Measurements from ENCODE around the gene KIAA0513.

Gene KIAA0513

DNA sequence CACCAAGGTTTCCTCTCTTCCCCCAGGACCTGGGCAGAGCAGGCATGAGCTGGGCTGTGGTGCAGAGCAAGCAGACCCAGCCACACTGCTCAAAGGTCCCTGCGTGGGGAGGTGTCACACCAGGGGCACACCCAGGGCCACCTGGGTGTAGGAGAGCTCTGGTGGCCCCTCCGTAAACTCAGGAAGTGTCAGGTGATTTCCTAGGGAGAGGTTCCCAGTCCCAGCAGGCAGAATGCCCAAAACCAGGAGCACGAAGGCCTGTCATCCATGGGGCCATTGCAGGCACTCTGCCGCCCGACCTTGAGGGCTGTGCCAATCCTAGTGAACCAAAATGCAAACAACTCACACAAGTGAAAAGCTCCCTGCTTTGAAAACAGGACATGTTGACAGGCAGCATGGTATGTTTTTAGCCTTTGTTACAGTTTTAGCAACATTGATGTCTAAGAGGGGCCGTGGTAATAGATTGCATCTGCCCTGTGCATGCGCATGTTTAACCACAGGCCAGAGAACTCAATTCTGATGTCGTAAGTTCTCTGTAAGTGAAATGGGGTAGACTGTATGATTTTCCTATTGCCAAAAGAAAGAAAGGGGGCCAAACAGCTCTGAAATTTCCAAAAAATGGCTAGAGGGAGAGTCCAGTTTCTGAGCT is 63.4 kb downstream of the KIAA0513 start:
- peak; percentile 30 to 47 for DNase-seq

- no peak for DNase-seq
Observed at GRCh38 chr16:85091522-85091910, 63.9 kb downstream of the KIAA0513 start.

- DNase-seq = no peak
Observed at GRCh38 chr16:85092309-85092708, 64.7 kb downstream of the KIAA0513 start.

GRCh38 chr16:85092851-85093250 is 65.3 kb downstream of the KIAA0513 start:
- no peak for DNase-seq

- DNase-seq = no peak
Observed at GRCh38 chr16:85093705-85094104, 66.1 kb downstream of the KIAA0513 start.

- DNase-seq = no peak
Observed at GRCh38 chr16:85094176-85094805, 66.7 kb downstream of the KIAA0513 start.

GRCh38 chr16:85094812-85095211 is 67.2 kb downstream of the KIAA0513 start:
- DNase-seq = no peak

- DNase-seq = no peak
Observed at GRCh38 chr16:85096921-85097320, 69.3 kb downstream of the KIAA0513 start.

- DNase-seq = no peak
Observed at GRCh38 chr16:85098565-85098964, 71.0 kb downstream of the KIAA0513 start.

- DNase-seq = no peak
Observed at GRCh38 chr16:85100265-85100664, 72.7 kb downstream of the KIAA0513 start.

DNA sequence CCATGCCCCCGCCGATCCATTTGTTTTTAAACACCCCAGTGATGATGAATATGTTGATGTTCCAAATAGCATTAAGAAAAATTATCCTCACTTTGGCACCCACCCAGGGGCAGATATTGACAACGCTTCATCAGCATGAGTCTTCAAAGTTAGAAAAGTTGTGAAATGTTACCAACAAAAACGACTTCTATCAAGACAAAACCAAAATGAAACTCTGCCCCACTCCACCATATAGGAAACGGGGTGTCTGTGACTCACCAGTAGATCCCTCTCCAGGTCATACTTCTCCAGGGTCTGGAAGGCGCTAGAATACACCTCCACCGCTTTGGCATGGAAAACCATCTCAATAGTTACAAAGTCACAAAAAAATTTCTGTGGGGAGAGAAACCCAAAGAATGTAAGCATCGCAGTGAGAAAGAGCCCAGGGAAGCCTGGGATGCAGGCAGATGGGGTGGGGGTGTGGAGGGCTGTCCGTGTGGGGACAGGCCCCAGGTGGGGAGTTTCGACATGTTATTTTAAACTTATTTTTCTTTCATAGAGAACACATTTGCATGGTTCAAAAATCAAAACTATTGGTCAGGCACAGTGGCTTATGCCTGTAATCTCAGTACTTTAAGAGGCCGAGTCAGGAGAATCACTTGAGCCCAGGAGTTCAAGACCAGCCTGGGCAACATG is 74.5 kb downstream of the KIAA0513 start:
- peak; percentile 37 to 45 for DNase-seq

GRCh38 chr16:85103114-85104079 is 75.8 kb downstream of the KIAA0513 start:
- peak in 1 of 2 donors; percentile 36 for DNase-seq

GRCh38 chr16:85104147-85104546 is 76.6 kb downstream of the KIAA0513 start:
- no peak for DNase-seq

DNA sequence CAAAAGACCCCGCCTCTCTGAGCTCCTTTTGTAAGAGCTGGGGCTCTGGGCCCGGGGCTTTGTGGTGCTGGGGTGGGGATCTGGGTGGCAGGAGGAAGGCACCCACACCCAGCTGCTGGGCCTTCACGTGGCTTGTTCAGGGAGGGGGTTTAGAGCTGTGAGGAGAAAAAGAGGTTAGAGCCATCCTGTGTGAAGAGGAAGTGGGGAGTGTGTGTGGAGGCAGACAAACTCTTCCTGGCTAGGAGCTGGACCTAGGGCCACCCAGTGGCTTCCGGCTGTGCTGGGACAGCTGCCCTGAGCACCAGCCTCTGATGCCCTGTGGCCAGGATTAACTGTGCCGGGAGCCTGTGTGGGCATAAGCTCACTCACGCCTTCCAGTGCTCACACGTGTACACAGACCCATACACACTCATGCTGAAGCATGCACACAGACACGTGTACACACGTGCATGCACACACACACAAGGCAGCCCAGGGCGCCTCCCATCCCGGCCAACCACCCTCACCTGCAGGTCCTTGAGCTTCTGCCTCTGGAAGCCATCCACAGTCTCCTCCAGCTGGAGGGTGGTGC is 77.3 kb downstream of the KIAA0513 start:
- DNase-seq = peak; percentile 62 to 75

DNA sequence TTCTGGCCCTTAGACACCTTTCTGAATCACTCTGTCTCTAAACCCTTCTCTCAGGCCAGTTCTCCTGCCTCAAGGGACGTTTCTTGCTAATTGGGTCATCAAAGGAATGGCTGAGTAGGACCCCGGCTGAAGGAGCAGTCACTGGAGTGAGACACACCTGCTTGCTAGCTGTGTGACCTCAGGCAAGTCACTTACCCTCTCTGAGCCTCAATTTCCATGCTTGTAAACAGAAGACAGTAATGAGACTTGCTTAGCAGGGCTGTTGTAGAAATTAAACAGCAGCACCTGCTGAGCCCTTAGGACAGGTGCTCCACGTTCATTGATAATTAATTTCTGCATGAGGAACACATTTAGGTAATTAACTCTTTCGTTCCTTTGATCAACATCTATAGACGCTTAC is 77.9 kb downstream of the KIAA0513 start:
- no peak for DNase-seq

DNA sequence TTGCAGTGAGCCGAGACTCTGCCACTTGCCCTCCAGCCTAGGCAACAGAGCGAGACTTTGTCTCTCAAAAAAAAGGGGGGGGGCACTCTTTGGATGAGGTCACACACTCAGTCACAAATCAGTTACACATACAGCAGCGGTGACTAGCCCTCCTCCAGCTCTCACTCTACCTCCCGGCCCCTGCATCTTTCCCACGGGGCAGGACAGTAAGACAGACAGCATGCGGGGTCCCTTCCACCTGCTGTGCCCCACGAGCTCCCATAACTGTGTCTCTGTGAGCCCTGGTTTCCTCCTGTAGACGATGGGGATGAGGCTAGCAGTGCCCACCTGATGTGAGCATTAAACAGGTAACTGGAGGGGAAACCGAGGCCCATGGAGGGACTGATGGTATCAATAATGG is 79.5 kb downstream of the KIAA0513 start:
- DNase-seq = no peak

DNA sequence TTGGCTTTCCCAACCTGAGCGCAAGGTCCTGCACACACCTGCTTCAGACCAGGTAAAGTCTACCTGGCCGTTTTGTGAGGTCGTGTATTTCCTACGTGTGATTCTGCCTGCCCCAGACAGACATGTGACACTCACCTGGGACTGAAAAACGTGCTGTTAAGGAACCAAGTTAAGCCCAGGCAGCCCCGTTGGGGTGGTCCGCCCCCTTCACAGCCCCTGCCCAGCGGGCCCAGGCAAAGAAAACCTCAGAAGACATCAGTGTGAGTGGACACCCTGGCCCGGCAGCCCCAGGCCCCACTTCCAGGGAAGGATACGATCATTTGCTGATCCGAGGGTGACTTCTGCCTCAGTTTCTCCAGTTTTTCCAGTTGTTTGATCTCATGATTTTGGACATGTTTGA is 79.9 kb downstream of the KIAA0513 start:
- DNase-seq = no peak

- no peak for DNase-seq
Observed at GRCh38 chr16:85110105-85110504, 82.5 kb downstream of the KIAA0513 start.

GRCh38 chr16:85111184-85111583 is 83.6 kb downstream of the KIAA0513 start:
- no peak for DNase-seq

GRCh38 chr16:85112364-85112763 is 84.8 kb downstream of the KIAA0513 start, which contains the start of gene CIBAR2:
TSS of gene CIBAR2 (minus strand) at chr16:85112472. CDS start at chr16:85112352, 120 bp downstream.
- DNase-seq = no peak

GRCh38 chr16:85113168-85113733 is 85.7 kb downstream of the KIAA0513 start:
- no peak for DNase-seq

- no peak for DNase-seq
Observed at GRCh38 chr16:85113913-85114312, 86.3 kb downstream of the KIAA0513 start.

Measured in inflammatory macrophage (primary cell).